GM12878 (cell line): ENCODE results near the gene SNRPD3. TPM values are rescaled to one million over a fixed set of nuclear protein-coding genes. Genes with fewer than 3 reads are reported as not detected.

Experiments used
- ATAC-seq: fragments of 200-7000 bp; cut with Tn5 transposase; 3 replicates; pipeline ENCODE4 v1.9.1; 2020; ENCODE audit warnings: mild to moderate bottlenecking, moderate library complexity
- BruUV-seq: library from RNA; stranded (reverse); fragments of 400-500 nt; replicated peaks from 2 replicates; lab custom pipeline; 2021; lab: Mats Ljungman, UMichigan
- CTCF ChIA-PET: fragments of 300-600 bp; sonication (Branson Sonifier 250); formaldehyde crosslinking; extraction: SDS; loops from one replicate; lab custom pipeline; 2021; ENCODE audit warnings: inconsistent platforms; lab: Yijun Ruan, JAX
- POLR2A ChIA-PET: fragments of 350-600 bp; formaldehyde crosslinking; extraction: SDS; loops from one replicate; lab custom pipeline; 2021; ENCODE audit warnings: inconsistent platforms; lab: Charles Lee
- RAD21 ChIA-PET: fragments of 300-600 bp; sonication (Branson Sonifier 250); formaldehyde crosslinking; loops from one replicate; lab custom pipeline; 2023; ENCODE audit warnings: antibody characterized with exemption; ENCODE audit not compliant: unreplicated experiment; lab: Charles Lee
- SMC1A ChIA-PET: fragments of 300-600 bp; sonication (Branson Sonifier 250); formaldehyde crosslinking; loops from one replicate; lab custom pipeline; 2023; ENCODE audit not compliant: unreplicated experiment, uncharacterized antibody; lab: Charles Lee
- DNase-seq: peaks from one replicate; pipeline ENCODE4 v3.0.0-alpha.2; 2011; ENCODE audit warnings: low read depth, low spot score
- FAIRE-seq: peaks from 3 replicates; lab custom pipeline; 2011; peaks lifted over from hg19 to GRCh38; lab: Jason Lieb, UNC
- H2AFZ ChIP-seq: 2 replicates; pipeline ENCODE4 v1.6.0; 2011; ENCODE audit warnings: low read depth, low read length, control low read depth; ENCODE audit not compliant: control insufficient read depth
- H3K27ac ChIP-seq: 2 replicates; pipeline ENCODE4 v1.5.1; 2011; ENCODE audit warnings: control low read depth; ENCODE audit not compliant: control insufficient read depth, insufficient read depth
- H3K27me3 ChIP-seq, 2 experiments: replicated peaks in 1 of 2; 2 replicates each; pipeline versions ENCODE4 v1.6.0 to v1.6.1; 2011; ENCODE audit warnings: low read length in 1 of 2; ENCODE audit not compliant: control insufficient read depth in 2 of 2, insufficient read depth in 2 of 2
- H3K36me3 ChIP-seq, 2 experiments: 2 replicates each; pipeline ENCODE4 v1.5.1; 2011; ENCODE audit warnings: low read length in 1 of 2; ENCODE audit not compliant: control insufficient read depth in 2 of 2, insufficient read depth in 2 of 2
- H3K4me1 ChIP-seq: 2 replicates; pipeline ENCODE4 v1.6.1; 2011; ENCODE audit warnings: mild to moderate bottlenecking, low read length, moderate library complexity, mixed read lengths; ENCODE audit not compliant: control insufficient read depth, insufficient read depth
- H3K4me2 ChIP-seq: 2 replicates; pipeline ENCODE4 v1.6.0; 2011; ENCODE audit warnings: control low read depth; ENCODE audit not compliant: control insufficient read depth, insufficient read depth
- H3K4me3 ChIP-seq: fragments of 200-600 bp; sonication (generic); 2 replicates; pipeline ENCODE4 v1.5.1; 2016
- H3K79me2 ChIP-seq: 2 replicates; pipeline ENCODE4 v1.6.0; 2011; ENCODE audit warnings: low read length; ENCODE audit not compliant: control insufficient read depth, insufficient read depth
- H3K9ac ChIP-seq: 2 replicates; pipeline ENCODE4 v1.8.0; 2011; ENCODE audit warnings: low read length, control low read depth, mixed read lengths; ENCODE audit not compliant: control insufficient read depth, insufficient read depth
- H3K9me3 ChIP-seq: replicated peaks from 3 replicates; pipeline ENCODE4 v1.5.1; 2011; ENCODE audit warnings: mild to moderate bottlenecking, low read length; ENCODE audit not compliant: control insufficient read depth, insufficient read depth
- H4K20me1 ChIP-seq: 2 replicates; pipeline ENCODE4 v1.6.0; 2011; ENCODE audit not compliant: control insufficient read depth, insufficient read depth
- ATF7 ChIP-seq: fragments of 450-650 bp; IDR thresholded peaks from 2 replicates; pipeline ENCODE4 v1.6.1; 2016; ENCODE audit warnings: low read depth, mild to moderate bottlenecking
- BRCA1 ChIP-seq: IDR thresholded peaks from 2 replicates; pipeline ENCODE4 v1.6.1; 2011; ENCODE audit warnings: low read depth, low read length, improper control_type of control experiment
- EED ChIP-seq: sonication (generic); IDR thresholded peaks from 2 replicates; pipeline ENCODE4 v1.6.1; 2016; ENCODE audit warnings: antibody characterized with exemption, low read depth
- EGR1 ChIP-seq, 2 experiments: IDR thresholded peaks; 1 replicate in 1 of 2; 2 replicates in 1 of 2; pipeline ENCODE4 v1.6.1; 2011 to 2012; ENCODE audit warnings: low read depth in 2 of 2, low read length in 2 of 2, borderline replicate concordance in 1 of 2, mild to moderate bottlenecking in 1 of 2, moderate library complexity in 1 of 2
- FOXK2 ChIP-seq: fragments of 450-650 bp; IDR thresholded peaks from 2 replicates; pipeline ENCODE4 v1.6.1; 2017; ENCODE audit warnings: mild to moderate bottlenecking, moderate library complexity
- IKZF1 ChIP-seq: fragments of 450-650 bp; conservative IDR thresholded peaks from 2 replicates; pipeline ENCODE4 v1.6.1; 2017; ENCODE audit warnings: antibody characterized with exemption, mild to moderate bottlenecking
- IKZF2 ChIP-seq, 2 experiments: fragments of 450-650 bp; IDR thresholded peaks; 2 replicates each; pipeline ENCODE4 v1.6.1; 2017; ENCODE audit warnings: mild to moderate bottlenecking in 2 of 2, moderate library complexity in 2 of 2
- MTA2 ChIP-seq: fragments of 450-650 bp; IDR thresholded peaks from 2 replicates; pipeline ENCODE4 v1.6.1; 2016; ENCODE audit warnings: low read depth, mild to moderate bottlenecking, moderate library complexity
- MTA3 ChIP-seq: IDR thresholded peaks from 2 replicates; pipeline ENCODE4 v1.6.1; 2012; ENCODE audit warnings: low read length, inconsistent platforms, borderline replicate concordance
- PML ChIP-seq: IDR thresholded peaks from 2 replicates; pipeline ENCODE4 v1.6.1; 2012; ENCODE audit warnings: low read length, inconsistent platforms
- RAD21 ChIP-seq: IDR thresholded peaks from 2 replicates; pipeline ENCODE4 v1.6.1; 2011; ENCODE audit warnings: mild to moderate bottlenecking, low read depth, low read length, moderate library complexity; ENCODE audit not compliant: insufficient read depth
- RB1 ChIP-seq: fragments of 450-650 bp; formaldehyde crosslinking; IDR thresholded peaks from 2 replicates; pipeline ENCODE4 v1.6.1; 2017; ENCODE audit warnings: mild to moderate bottlenecking, borderline replicate concordance
- RBBP5 ChIP-seq: fragments of 200-600 bp; sonication (generic); conservative IDR thresholded peaks from 2 replicates; pipeline ENCODE4 v1.6.1; 2016
- SKIL ChIP-seq: fragments of 450-650 bp; IDR thresholded peaks from 2 replicates; pipeline ENCODE4 v1.6.1; 2017; ENCODE audit warnings: mild to moderate bottlenecking, low read depth, inconsistent platforms; ENCODE audit not compliant: poor library complexity, severe bottlenecking
- SMAD5 ChIP-seq: IDR thresholded peaks from 2 replicates; pipeline ENCODE4 v1.6.1; 2016; ENCODE audit warnings: antibody characterized with exemption, low read depth
- SMARCA5 ChIP-seq: fragments of 450-650 bp; IDR thresholded peaks from 2 replicates; pipeline ENCODE4 v1.6.1; 2017; ENCODE audit warnings: mild to moderate bottlenecking
- SMC3 ChIP-seq: IDR thresholded peaks from 2 replicates; pipeline ENCODE4 v1.6.1; 2011; ENCODE audit warnings: low read length, improper control_type of control experiment, borderline replicate concordance
- SP1 ChIP-seq: IDR thresholded peaks from one replicate; pipeline ENCODE4 v1.6.1; 2011; ENCODE audit warnings: low read depth, low read length
- TARDBP ChIP-seq: IDR thresholded peaks from 2 replicates; pipeline ENCODE4 v1.6.1; 2016; ENCODE audit warnings: borderline replicate concordance
- YY1 ChIP-seq: IDR thresholded peaks from 2 replicates; pipeline ENCODE4 v1.6.1; 2011; ENCODE audit warnings: low read depth, mild to moderate bottlenecking, low read length
- ZNF207 ChIP-seq: fragments of 450-650 bp; IDR thresholded peaks from 2 replicates; pipeline ENCODE4 v1.6.1; 2014; ENCODE audit warnings: antibody characterized with exemption, mild to moderate bottlenecking, borderline replicate concordance
- ZNF217 ChIP-seq: fragments of 450-650 bp; IDR thresholded peaks from 2 replicates; pipeline ENCODE4 v1.6.1; 2017; ENCODE audit warnings: antibody characterized with exemption, mild to moderate bottlenecking
- WGBS: methylation state at CpG from one replicate; pipeline ENCODE4 v1.1.6; 2016; ENCODE audit warnings: low lambda C conversion rate; ENCODE audit not compliant: insufficient replicate concordance, insufficient coverage; ENCODE audit errors: missing lambda C conversion rate; 5-methylcytosine and 5-hydroxymethylcytosine counted together
- in situ Hi-C: fragments of 300-500 bp; cut with MboI; formaldehyde crosslinking; loops from 9 replicates; pipeline ENCODE4 v1.14.3; 2018; ENCODE audit warnings: mixed read lengths
- intact Hi-C: fragments of 100-400 bp; cut with micrococcal nuclease; formaldehyde crosslinking; loops from one replicate; pipeline ENCODE4 v1.14.2; 2022; ENCODE audit not compliant: unreplicated experiment
- polyA plus RNA-seq, 11 experiments: library from polyadenylated mRNA; depleted of rRNA in 4 of 11; unstranded in 6 of 11; stranded (reverse) in 5 of 11; fragments of >200 nt; fragmentation: Nextera tagmentation in 4 of 11; fragmentation: Illumina TruSeq in 1 of 11; extraction: Ambion mirVana in 4 of 11; extraction: Trizol in 1 of 11; gene quantifications; 1 replicate in 1 of 11; 2 replicates in 10 of 11; pipeline versions ENCODE4 v1.2.1 to v1.2.3, GENCODE V29; 2011 to 2016; ENCODE audit warnings: inconsistent platforms in 2 of 11, missing spikeins in 2 of 11, low read depth in 1 of 11
- total RNA-seq, 4 experiments: library from RNA; depleted of rRNA in 3 of 4; stranded (reverse); fragments of >200 nt in 3 of 4; fragmentation: Illumina TruSeq in 1 of 4; extraction: Trizol in 1 of 4; gene quantifications; 2 replicates each; pipeline versions ENCODE4 v1.2.1 to v1.2.3, GENCODE V29; 2013 to 2021
- TF ChIP-seq, protein P1 (sequence below), 3 experiments: IDR thresholded peaks in 2 of 3; conservative IDR thresholded peaks in 1 of 3; 2 replicates each; pipeline ENCODE4 v1.5.1; 2011; ENCODE audit warnings: low read depth in 3 of 3, low read length in 3 of 3, mild to moderate bottlenecking in 3 of 3, control low read depth in 2 of 3, moderate library complexity in 2 of 3, inconsistent platforms in 1 of 3, mixed read lengths in 1 of 3; ENCODE audit not compliant: control insufficient read depth in 2 of 3, insufficient read depth in 1 of 3; ENCODE audit errors: extremely low read depth in 1 of 3

The SNRPD3 gene
- total and polyA plus RNA-seq, 10 of the 15 experiments (the other 5 are each of a cell fraction or from before 2014, with no cell fraction given), result 112 to 324 (median 242) TPM

DNA sequence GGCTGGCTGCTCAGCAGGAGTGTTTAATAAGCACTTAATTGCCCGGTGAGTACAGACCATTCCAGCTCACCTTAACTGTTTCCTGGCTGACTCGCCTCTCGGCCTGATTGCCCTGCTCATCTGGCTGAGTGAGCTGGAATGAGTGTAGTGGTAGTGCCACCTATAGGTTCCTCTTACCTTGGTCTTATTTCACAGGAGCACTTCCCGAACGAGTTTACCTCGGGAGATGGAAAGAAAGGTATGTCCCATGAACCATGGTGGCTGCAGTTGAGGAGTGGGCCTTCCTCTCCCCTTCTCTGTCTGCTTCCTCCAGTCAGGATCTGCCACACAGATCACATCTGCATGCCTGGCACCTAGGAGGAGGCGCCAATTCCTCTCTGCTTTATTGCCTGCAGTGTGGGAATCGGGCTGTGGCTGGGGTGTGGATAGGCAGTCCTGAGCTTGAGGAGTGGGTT, 34.0 kb upstream of the SNRPD3 start:
- Histone ChIP-seq H3K4me1 (peaks cover 10% of the 10 kb centered on the region), H3K9me3 (no peaks in the 10 kb centered on the region), H3K79me2 (no peaks in the 10 kb centered on the region), H2AFZ (peak overlapping the region; percentile 74), H4K20me1 (no peaks in the 10 kb centered on the region), H3K36me3 (no peaks in the 10 kb centered on the region), H3K27ac (no peak overlapping the region), H3K4me3 (no peak overlapping the region), H3K9ac (no peak overlapping the region), H3K4me2 (peak overlapping the region; percentile 24; the same call in 1 of the 2 replicates), H3K27me3 (no peaks in the 10 kb centered on the region)
- ChIA-PET RAD21 (interaction anchor here (0.6 to 3.8 kb wide), 16 partner anchors 7 to 250 kb away, joined by 3 to 64 read pairs (median 4); partner anchors contain the start of gene ADORA2A), SMC1A (interaction anchor here (0.6 to 7.7 kb wide), 17 partner anchors 11 to 233 kb away, joined by 3 to 113 read pairs (median 5); partner anchors contain the start of gene ADORA2A), POLR2A (interaction anchor here (1.5 to 3.5 kb wide), 3 partner anchors 12 to 19 kb away, joined by 10 to 14 read pairs (median 11); no protein-coding TSS in a partner anchor), CTCF (interaction anchor here (0.6 to 11.7 kb wide), 31 partner anchors 9 to 283 kb away, joined by 3 to 213 read pairs (median 4); partner anchors contain the start of gene ADORA2A)
- WGBS, result 23% methylated on average over 8 of the region's 8 CpGs
- intact Hi-C loops, result loop anchor here (1.0 kb wide), 1 partner anchor 197 kb away; no protein-coding TSS in a partner anchor
- BruUV-seq, result no TSS peak
- peak; percentile 35 for FAIRE-seq
- ATAC-seq, result peak; percentile 88
- DNase-seq, result no peak
- in situ Hi-C loops, result loop anchor here (5.0 kb wide), 1 partner anchor 200 kb away; no protein-coding TSS in a partner anchor
- TF ChIP-seq ZNF217 (no peak), SMC3 (peak; percentile 65; the same call in 1 of the 2 replicates), RAD21 (peak; percentile 82), EED (peak; percentile 34; the same call in 1 of the 2 replicates), SMAD5 (no peak), FOXK2 (no peak), IKZF2 (IDR thresholded peaks at IDR 0.05) (peak in 1 of 2 experiments; percentile 24; a peak in 1 of 4 replicates), MTA2 (0 out of 2 replicates have a peak, but pooled peaks have one; percentile 10), RB1 (peak; percentile 21; the same call in 1 of the 2 replicates), ZNF207 (no peak), BRCA1 (no peak), TARDBP (no peak), EGR1 (IDR thresholded peaks at IDR 0.05; ENCODE audit: borderline replicate concordance in 1 of 2, low read depth in 2 of 2, low read length in 2 of 2) (no peak), IKZF1 (peak; percentile 44), SP1 (no peak), YY1 (0 out of 2 replicates have a peak, but pooled peaks have one; percentile 19), RBBP5 (no peak), MTA3 (no peak), PML (no peak), SKIL (no peak), SMARCA5 (peak; percentile 61; the same call in 1 of the 2 replicates), ATF7 (no peak)
- TF ChIP-seq, protein P1, sequence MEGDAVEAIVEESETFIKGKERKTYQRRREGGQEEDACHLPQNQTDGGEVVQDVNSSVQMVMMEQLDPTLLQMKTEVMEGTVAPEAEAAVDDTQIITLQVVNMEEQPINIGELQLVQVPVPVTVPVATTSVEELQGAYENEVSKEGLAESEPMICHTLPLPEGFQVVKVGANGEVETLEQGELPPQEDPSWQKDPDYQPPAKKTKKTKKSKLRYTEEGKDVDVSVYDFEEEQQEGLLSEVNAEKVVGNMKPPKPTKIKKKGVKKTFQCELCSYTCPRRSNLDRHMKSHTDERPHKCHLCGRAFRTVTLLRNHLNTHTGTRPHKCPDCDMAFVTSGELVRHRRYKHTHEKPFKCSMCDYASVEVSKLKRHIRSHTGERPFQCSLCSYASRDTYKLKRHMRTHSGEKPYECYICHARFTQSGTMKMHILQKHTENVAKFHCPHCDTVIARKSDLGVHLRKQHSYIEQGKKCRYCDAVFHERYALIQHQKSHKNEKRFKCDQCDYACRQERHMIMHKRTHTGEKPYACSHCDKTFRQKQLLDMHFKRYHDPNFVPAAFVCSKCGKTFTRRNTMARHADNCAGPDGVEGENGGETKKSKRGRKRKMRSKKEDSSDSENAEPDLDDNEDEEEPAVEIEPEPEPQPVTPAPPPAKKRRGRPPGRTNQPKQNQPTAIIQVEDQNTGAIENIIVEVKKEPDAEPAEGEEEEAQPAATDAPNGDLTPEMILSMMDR (IDR thresholded peaks at IDR 0.05 in 2 of 3, conservative IDR thresholded peaks at IDR 0.05 in 1 of 3; ENCODE audit: control insufficient read depth in 2 of 3, extremely low read depth in 1 of 3, insufficient read depth in 1 of 3, low read depth in 3 of 3, low read length in 3 of 3), result peak; percentile 58 to 87 (median 61); a peak in 5 of 6 replicates
